GM21717 (cell line): ENCODE results near the gene RNF138.
"Not testable (repeated sequence)": the region's sequence is repeated elsewhere in the genome, so short reads cannot be mapped to it uniquely, and the experiment has no call there.

Experiments
- ATAC-seq: cut with Tn5 transposase; IDR thresholded peaks from one replicate; pipeline ENCODE4 v1.9.1; 2021; ENCODE audit warnings: mild to moderate bottlenecking, moderate library complexity; ENCODE audit not compliant: unreplicated experiment

RNF138 gene, protein sequence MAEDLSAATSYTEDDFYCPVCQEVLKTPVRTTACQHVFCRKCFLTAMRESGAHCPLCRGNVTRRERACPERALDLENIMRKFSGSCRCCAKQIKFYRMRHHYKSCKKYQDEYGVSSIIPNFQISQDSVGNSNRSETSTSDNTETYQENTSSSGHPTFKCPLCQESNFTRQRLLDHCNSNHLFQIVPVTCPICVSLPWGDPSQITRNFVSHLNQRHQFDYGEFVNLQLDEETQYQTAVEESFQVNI

GRCh38 chr18:32091724-32092421 lies at the start of gene RNF138:
Gene RNF138 (plus strand): TSS chr18:32091874. CDS start chr18:32092777, 903 bp downstream.
- peak; percentile 64 for ATAC-seq

GRCh38 chr18:32042337-32042736 lies 49.3 kb upstream of the RNF138 start:
- ATAC-seq = no peak

GRCh38 chr18:32048507-32049091 lies 43.1 kb upstream of the RNF138 start:
- ATAC-seq = peak; percentile 69

- no peak for ATAC-seq
Observed at GRCh38 chr18:32049393-32050171, 42.1 kb upstream of the RNF138 start.

GRCh38 chr18:32056613-32057358 lies 34.9 kb upstream of the RNF138 start:
- ATAC-seq = no peak

- ATAC-seq = no peak
Observed at GRCh38 chr18:32057624-32058165, 34.0 kb upstream of the RNF138 start.

DNA sequence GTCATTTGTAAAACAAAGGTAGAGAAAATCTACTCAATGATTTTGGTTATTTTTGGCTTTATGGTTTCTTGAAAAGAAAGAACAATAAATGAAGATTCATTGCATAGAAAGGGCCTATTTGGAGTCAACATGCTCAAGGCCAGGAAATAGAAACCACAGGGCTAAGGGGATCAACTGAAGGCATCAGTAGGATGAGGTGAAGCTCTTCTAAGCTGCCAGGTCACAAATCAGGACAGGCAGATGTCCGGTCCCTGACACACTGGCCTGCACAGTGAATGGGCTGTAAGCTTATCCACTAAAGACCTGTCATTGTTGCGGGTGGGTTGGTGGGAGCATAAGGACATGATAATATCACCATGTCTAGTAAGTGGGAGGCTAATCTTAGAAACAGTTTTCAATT lies 31.6 kb upstream of the RNF138 start:
- ATAC-seq = no peak

DNA sequence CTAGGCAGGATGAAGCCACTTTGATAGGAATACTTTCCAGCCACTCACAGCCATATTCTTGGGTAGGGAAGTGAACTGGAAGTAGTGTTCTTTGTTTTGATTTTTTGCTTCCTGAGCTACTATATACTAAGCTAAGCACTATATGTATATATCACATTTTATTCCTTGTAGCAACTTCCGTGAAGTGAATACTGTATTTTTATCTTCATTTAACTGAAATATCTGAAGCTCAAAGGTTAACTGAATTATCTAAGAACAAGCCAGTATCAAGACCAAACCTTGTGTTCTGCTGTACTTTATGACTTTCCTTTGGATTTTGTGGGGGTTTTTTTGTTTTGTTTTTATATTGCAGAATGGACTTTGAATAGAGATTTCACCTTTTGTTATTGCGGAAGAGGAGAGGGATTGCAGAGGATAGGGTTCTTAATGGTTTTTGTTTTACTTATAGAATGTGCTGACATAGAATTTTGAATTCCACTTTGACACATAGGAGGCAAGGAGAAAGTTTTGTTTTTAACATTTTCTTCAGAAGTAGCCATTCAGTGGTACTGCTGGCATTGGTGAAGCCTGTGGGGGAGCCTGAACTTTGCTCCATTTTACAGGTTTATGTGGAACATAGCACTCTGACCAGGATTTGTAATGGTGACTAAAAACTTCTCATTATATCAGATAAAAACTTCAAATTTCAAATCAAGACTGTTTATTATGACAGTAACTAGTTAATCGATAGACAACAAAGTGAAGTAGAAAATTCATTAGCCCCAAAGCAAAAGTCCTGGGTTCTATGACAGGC lies 24.1 kb upstream of the RNF138 start:
- ATAC-seq = no peak

- ATAC-seq = no peak
Observed at GRCh38 chr18:32072321-32072720, 19.4 kb upstream of the RNF138 start.

- ATAC-seq = no peak
Observed at GRCh38 chr18:32074206-32074605, 17.5 kb upstream of the RNF138 start.

DNA sequence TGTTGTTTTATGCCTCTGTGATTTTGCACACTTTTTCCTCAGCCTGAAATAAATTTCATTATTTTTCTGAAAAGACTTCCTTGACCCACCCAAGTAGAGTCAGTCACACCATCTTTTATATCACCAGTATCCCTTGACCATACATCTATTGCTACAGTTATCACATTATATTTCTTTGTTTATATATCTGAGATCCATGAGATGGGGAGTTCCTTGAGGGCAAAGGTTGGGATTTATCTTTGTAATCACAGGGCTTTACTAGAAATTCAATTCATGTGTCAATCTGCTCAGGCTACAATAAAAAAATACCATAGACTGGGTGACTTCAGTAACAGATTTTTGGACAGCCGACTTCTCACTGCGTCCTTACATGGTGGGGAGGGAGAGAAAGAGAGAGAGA lies 12.8 kb upstream of the RNF138 start:
- no peak for ATAC-seq

GRCh38 chr18:32081881-32082280 lies 9.8 kb upstream of the RNF138 start:
- no peak for ATAC-seq

- no peak for ATAC-seq
Observed at GRCh38 chr18:32083781-32084180, 7.9 kb upstream of the RNF138 start.

DNA sequence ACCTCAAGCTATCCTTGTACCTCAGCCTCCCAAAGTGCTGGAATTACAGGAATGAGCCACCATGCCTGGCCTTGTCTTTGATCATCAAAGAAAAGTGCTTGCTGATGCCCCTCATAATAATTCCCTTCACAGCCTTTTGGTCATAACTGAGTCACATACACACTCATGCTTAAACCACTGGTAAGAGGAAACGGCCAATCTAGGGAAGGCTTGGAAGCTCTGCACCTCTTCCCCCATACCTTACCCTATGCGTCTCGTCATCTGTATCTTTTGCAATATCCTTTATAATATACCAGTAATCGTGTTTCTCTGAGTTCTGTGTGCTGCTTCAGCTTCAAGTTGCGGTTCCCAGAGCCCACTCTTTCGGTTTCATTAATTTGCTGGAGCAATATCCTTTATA lies 4.8 kb upstream of the RNF138 start:
- ATAC-seq = no peak

DNA sequence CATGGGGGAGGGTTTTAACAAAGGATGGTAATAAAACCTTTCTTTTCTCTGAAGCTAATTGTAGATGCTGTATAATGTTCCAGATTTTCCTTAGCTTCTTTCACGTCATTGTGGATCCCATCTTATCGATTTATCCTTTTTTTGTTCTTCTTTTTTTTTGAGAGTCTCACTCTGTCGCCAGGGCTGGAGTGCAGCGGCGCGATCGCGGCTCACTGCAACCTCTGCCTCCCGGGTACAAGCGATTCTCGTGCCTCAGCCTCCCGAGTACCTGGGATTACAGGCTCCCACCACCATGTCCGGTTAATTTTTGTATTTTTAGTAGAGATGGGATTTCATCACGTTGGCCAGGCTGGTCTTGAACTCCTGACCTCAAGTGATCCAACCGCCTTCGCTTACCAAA lies 843 bp upstream of the RNF138 start:
- ATAC-seq = not testable (repeated sequence)

DNA sequence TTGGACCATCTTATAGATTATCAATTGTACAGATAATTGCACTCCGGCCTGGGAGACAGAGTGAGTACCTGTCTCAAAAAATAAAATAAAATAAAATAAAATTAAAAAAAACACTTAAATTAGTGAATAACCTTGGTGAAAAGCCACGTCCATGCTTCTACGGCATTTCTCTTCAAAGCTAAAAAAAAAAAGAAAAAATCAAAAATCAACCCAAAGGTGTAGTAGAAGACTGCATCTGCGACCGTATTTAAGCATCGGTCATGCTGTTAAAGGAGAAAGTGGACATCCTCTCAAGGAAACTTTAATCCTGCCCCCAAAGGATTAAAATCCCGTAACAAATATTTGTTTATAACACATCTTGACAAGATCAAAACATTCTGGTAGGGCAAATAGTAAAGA lies 350 bp upstream of the RNF138 start:
- no peak for ATAC-seq

DNA sequence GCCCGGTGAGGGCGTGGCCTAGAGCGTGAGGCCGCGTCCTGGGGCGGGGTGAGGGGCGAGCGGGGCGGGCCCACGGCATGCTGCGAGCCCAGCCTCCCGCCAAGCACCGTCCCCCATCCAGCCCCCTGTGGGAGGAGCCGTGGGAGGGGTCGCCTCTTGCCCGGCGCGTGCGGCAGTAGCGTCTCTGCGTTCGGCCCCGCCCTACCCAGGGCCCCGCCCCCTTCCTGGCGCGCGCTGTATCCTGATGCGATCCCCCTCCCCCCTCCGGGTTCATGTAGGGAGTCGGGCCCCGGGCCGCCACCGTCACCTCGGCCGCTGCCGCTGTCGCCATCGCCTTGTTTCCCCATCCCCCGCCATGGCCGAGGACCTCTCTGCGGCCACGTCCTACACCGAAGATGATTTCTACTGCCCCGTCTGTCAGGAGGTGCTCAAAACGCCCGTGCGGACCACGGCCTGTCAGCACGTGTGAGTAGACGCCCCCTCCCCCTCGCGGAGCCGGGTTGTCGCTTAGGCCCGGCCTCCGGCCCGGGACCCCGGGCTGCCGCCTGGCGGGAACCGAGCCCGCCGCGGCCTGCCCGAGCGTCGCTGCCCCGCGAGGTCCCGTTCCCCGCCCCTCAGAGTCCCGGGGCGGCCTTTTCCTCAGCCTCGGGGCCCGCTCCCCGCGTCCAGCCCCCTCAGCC lies 888 bp downstream of the RNF138 start:
- ATAC-seq = peak; percentile 81

GRCh38 chr18:32093102-32093511 lies 1.4 kb downstream of the RNF138 start:
- ATAC-seq = peak; percentile 37

DNA sequence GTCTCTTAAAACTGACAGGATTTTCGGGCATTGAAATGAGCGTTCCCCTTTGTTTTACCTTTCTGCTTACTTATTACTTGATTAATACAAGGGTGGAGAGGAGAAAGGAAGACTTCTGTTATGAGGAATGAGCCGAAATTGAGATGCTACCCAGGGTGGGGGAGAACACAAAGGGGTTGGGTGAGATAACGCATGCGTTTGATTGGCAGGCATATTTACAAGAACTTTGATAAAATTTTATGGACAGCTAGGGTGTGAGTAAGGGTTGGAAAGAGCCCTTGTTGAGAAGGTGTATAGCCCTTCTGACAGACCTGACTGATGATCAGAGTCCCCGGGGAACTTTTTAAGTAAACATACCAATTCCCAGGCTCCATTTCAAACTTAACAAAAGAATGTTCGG lies 1.8 kb downstream of the RNF138 start:
- no peak for ATAC-seq
